Activated T-helper 2 cell treated with anti-CD3 and anti-CD28 coated beads, Interferon-gamma antibody, Interleukin-2, Interleukin-4, amounts not matched to agents 10 μg/mL and 5 μg/mL and 100 μg/mL, durations not matched to agents 14 hours and 24 hours and 36 hours (primary cell): ENCODE results near the gene PARP12. TPM values are rescaled to one million over a fixed set of nuclear protein-coding genes. Genes with fewer than 3 reads are reported as not detected.
"Not testable (repeated sequence)": the region's sequence is repeated elsewhere in the genome, so short reads cannot be mapped to it uniquely, and the experiment has no call there.

Experiments used
- DNase-seq: peaks from one replicate; pipeline ENCODE4 v3.0.0; 2021; ENCODE audit warnings: low spot score
- H3K27ac Mint-ChIP-seq: one replicate; pipeline ENCODE4 v1.8.0; 2021; ENCODE audit warnings: mixed read lengths
- H3K27me3 Mint-ChIP-seq: one replicate; pipeline ENCODE4 v1.8.0; 2021; ENCODE audit warnings: low read depth, mixed read lengths
- H3K36me3 Mint-ChIP-seq: one replicate; pipeline ENCODE4 v1.8.0; 2021; ENCODE audit warnings: low read depth, mixed read lengths
- H3K4me1 Mint-ChIP-seq: one replicate; pipeline ENCODE4 v1.8.0; 2021; ENCODE audit warnings: low read depth, mixed read lengths
- H3K4me3 Mint-ChIP-seq: one replicate; pipeline ENCODE4 v1.8.0; 2021; ENCODE audit warnings: low read depth, mild to moderate bottlenecking, moderate library complexity, mixed read lengths
- H3K9me3 Mint-ChIP-seq: one replicate; pipeline ENCODE4 v1.8.0; 2021; ENCODE audit warnings: mixed read lengths
- intact Hi-C: fragments of 100-400 bp; cut with micrococcal nuclease; formaldehyde crosslinking; loops from one replicate; pipeline ENCODE4 v1.15.1; 2023
- total RNA-seq: library from RNA; stranded (reverse); gene quantifications from 2 replicates; pipeline ENCODE4 v1.2.3, GENCODE V29; 2022

PARP12 gene, protein sequence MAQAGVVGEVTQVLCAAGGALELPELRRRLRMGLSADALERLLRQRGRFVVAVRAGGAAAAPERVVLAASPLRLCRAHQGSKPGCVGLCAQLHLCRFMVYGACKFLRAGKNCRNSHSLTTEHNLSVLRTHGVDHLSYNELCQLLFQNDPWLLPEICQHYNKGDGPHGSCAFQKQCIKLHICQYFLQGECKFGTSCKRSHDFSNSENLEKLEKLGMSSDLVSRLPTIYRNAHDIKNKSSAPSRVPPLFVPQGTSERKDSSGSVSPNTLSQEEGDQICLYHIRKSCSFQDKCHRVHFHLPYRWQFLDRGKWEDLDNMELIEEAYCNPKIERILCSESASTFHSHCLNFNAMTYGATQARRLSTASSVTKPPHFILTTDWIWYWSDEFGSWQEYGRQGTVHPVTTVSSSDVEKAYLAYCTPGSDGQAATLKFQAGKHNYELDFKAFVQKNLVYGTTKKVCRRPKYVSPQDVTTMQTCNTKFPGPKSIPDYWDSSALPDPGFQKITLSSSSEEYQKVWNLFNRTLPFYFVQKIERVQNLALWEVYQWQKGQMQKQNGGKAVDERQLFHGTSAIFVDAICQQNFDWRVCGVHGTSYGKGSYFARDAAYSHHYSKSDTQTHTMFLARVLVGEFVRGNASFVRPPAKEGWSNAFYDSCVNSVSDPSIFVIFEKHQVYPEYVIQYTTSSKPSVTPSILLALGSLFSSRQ
- total RNA-seq = 23.6 and 24.6 TPM in 2 replicates

DNA sequence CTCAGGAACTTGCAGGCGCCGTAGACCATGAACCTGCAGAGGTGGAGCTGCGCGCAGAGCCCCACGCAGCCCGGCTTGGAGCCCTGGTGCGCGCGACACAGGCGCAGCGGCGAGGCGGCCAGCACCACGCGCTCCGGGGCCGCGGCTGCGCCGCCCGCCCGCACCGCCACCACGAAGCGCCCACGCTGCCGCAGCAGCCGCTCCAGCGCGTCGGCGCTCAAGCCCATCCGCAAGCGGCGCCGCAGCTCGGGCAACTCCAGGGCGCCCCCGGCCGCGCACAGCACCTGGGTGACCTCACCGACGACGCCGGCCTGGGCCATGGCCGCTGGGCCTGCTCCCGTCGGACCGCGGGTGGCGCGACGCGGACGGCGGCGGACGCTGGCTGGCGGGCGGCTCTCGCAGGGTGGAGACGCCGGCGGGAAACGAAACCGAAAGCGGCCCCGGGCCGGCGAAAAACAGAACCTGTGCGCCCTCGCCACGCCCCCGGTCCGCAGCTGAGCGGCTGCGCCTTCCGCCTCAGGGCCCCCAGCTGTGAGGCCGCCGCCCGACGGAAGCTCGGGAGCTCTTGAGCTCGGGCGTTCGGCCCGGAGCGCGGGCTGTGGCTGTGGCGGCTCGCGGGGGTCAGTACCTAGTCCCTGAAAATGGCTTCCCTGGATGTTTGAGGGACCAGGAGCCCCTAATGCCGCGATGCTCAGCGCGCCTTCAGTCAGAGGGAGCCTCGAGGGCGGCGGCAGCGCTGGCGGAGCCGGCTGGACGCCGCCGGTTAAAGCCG lies at the start of gene PARP12:
Gene PARP12 (minus strand): TSS at position 424 of the 772 bp plus-strand sequence. CDS start 104 bp downstream, at position 320.
- peak; percentile 88 for DNase-seq
- H3K27me3 Mint-ChIP-seq = peaks cover 4% of the 10 kb centered on the region
- H3K9me3 Mint-ChIP-seq = peaks cover 21% of the 10 kb centered on the region
- peaks cover 39% of the 10 kb centered on the region for H3K4me1 Mint-ChIP-seq
- intact Hi-C loops = loop anchor here (2.0 to 10.0 kb wide), 4 partner anchors 114 to 340 kb away; partner anchors contain the start of genes KDM7A and RAB19
- peaks cover 27% of the 10 kb centered on the region for H3K36me3 Mint-ChIP-seq
- H3K4me3 Mint-ChIP-seq = peak within 1 kb of the TSS; percentile 81
- H3K27ac Mint-ChIP-seq = peak within 1 kb of the TSS; percentile 71

DNA sequence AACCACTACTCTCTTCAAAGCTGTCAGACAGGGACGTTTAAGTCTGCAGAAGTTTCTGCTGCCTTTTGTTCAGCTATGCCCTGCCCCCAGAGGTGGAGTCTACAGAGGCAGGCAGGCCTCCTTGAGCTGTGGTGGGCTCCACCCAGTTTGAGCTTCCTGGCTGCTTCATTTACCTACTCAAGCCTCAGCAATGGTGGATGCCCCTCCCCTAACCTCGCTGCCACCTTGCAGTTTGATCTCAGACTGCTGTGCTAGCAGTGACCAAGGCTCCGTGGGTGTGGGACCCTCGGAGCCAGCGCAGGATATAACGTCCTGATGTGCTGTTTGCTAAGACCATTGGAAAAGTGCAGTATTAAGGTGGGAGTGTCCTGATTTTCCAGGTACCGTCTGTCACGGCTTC lies 46.0 kb upstream of the PARP12 start:
- intact Hi-C loops, H3K4me1 Mint-ChIP-seq, DNase-seq, H3K27me3 Mint-ChIP-seq, H3K4me3 Mint-ChIP-seq, H3K27ac Mint-ChIP-seq: not testable (repeated sequence)
- H3K9me3 Mint-ChIP-seq = peaks cover 25% of the 10 kb centered on the region
- H3K36me3 Mint-ChIP-seq = peaks cover 93% of the 10 kb centered on the region

DNA sequence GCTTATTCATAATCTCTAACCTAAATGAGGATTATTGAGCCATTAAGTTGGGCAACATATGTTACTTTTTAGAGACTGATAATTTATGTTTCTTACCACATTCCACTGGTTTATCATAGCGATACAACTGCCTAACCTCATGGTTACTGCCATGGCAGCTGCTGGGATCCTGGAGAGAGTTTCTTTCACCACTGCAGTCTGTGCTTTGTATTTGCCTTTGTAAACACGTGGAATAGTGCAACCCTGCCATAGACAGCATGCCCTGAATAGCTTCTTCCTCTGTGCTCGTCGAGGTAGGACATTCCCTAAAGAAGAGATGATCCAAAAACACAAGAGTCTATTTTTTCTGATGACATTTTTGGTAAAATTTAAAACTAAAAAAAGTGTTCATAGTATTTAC lies 33.7 kb upstream of the PARP12 start:
- no peak overlapping the region for H3K27ac Mint-ChIP-seq
- H3K4me3 Mint-ChIP-seq = no peak overlapping the region
- peaks cover 74% of the 10 kb centered on the region for H3K36me3 Mint-ChIP-seq
- intact Hi-C loops = no loop called here
- no peaks in the 10 kb centered on the region for H3K9me3 Mint-ChIP-seq
- no peaks in the 10 kb centered on the region for H3K4me1 Mint-ChIP-seq
- H3K27me3 Mint-ChIP-seq = no peaks in the 10 kb centered on the region
- DNase-seq = no peak

DNA sequence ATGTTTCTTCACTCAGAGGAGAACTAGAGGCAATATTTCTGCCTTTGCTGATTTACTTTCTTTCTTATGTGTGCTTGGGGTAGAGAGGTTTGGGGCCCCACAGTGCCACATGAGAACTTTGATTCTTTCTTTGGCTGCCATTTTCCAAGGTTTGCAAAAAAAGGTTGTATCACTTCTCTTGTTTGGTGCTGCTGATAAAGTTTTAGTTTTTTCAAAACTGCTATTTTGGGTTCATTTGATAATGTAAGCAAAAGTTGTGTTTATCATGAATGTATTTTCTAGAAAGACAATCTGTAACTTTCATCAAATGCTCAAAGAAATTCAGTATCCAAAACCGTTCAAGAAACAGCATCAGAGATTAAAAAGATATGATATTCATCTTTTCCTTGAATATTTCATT lies 30.6 kb upstream of the PARP12 start:
- Mint-ChIP-seq H3K9me3 (no peaks in the 10 kb centered on the region), H3K27ac (no peak overlapping the region), H3K4me1 (peaks cover 2% of the 10 kb centered on the region), H3K4me3 (no peak overlapping the region), H3K27me3 (no peaks in the 10 kb centered on the region), H3K36me3 (peaks cover 69% of the 10 kb centered on the region)
- DNase-seq = no peak
- intact Hi-C loops = no loop called here

DNA sequence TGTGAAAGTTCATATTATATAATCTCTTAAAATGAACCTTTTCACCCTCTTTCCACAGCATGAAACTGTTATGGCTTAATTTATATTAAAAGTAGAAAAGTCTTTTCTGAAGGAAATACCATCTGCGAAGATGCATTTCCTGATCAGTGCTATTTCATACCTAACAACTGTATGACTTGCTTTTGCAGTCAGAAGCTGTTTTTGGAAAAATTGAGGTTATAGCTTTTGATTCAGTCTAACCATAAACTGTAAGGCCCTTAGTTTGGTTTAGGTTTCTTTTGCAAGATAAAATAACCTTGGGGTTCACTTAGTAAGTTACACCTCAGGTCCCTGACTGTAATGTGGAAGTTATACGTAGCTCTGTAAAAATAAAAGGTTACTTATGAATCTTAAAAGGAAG lies 22.7 kb upstream of the PARP12 start:
- Mint-ChIP-seq H3K4me3 (no peak overlapping the region), H3K36me3 (peaks cover 11% of the 10 kb centered on the region), H3K27ac (peak overlapping the region; percentile 10), H3K27me3 (peaks cover 4% of the 10 kb centered on the region), H3K9me3 (no peaks in the 10 kb centered on the region), H3K4me1 (peaks cover 22% of the 10 kb centered on the region)
- DNase-seq = no peak
- intact Hi-C loops = no loop called here

DNA sequence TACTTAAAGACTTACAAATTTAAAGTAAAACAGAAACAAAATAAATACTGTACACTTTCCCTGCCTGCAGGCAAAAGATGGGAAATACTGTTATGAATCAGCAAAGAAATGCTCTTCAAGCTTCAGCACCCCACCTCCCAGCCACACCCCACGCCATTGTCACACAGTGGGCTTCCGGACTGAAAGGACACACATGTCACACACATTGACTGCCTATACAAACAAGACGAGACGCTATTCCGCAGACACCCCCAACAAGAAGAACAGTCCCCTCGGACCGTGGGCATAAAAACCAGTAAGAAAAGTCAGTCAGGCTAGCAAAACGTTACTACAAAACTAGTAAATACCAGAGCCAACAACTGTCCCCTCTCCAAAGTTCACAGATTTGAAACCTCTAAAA lies 22.2 kb upstream of the PARP12 start:
- peaks cover 11% of the 10 kb centered on the region for H3K36me3 Mint-ChIP-seq
- H3K4me3 Mint-ChIP-seq = no peak overlapping the region
- peaks cover 7% of the 10 kb centered on the region for H3K27me3 Mint-ChIP-seq
- H3K27ac Mint-ChIP-seq = peak overlapping the region; percentile 10
- H3K9me3 Mint-ChIP-seq = no peaks in the 10 kb centered on the region
- intact Hi-C loops = no loop called here
- H3K4me1 Mint-ChIP-seq = peaks cover 22% of the 10 kb centered on the region
- DNase-seq = peak; percentile 36

DNA sequence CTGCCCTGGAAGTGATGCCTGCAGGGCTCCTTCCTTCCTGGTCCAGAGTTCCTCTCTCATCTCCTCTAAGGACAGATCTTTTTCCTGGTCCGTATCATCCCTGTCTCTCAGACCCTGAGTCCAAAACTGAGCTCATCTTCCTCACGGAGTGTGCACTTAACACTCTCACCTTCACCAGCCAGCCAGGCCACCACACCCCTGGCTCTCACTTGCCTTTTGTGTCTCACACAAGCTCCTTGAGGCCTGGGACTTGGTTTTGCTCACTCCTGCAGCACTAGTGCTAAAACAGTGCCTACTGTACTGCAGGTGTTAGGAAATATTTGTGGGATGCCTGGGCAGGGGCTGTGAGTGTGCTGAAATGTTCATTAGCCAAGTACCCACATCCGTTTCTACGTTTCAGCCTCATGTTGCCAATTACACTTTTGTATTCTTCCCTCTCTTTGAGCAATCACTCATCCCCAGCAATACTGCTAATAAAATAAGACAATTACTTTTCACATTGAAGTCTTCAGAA lies 21.4 kb upstream of the PARP12 start:
- peaks cover 11% of the 10 kb centered on the region for H3K36me3 Mint-ChIP-seq
- intact Hi-C loops = no loop called here
- peaks cover 22% of the 10 kb centered on the region for H3K4me1 Mint-ChIP-seq
- no peaks in the 10 kb centered on the region for H3K9me3 Mint-ChIP-seq
- H3K27ac Mint-ChIP-seq = no peak overlapping the region
- H3K27me3 Mint-ChIP-seq = peaks cover 9% of the 10 kb centered on the region
- no peak overlapping the region for H3K4me3 Mint-ChIP-seq
- DNase-seq = no peak

DNA sequence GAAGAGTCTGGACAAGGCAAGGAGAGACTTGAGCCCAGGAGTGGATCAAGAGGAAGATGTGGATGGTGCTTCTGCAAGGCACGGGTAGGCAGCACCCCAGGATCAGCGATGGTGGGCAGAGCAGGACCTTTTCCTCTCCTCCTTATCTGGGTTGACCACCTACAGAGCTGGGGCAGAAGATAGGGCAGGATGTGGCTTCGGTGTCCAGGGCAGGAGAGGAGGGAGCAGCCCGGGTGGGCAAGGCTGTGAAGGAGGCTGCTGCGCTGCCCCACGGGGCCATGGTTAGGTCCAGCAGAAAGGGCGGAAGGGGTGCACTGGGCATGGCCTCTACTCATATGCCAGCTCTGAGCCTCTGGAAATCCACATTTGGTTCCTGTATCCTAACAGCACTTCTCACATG lies 20.0 kb upstream of the PARP12 start:
- intact Hi-C loops = no loop called here
- no peaks in the 10 kb centered on the region for H3K9me3 Mint-ChIP-seq
- no peak overlapping the region for H3K27ac Mint-ChIP-seq
- H3K4me3 Mint-ChIP-seq = no peak overlapping the region
- peaks cover 4% of the 10 kb centered on the region for H3K36me3 Mint-ChIP-seq
- peaks cover 20% of the 10 kb centered on the region for H3K4me1 Mint-ChIP-seq
- peaks cover 9% of the 10 kb centered on the region for H3K27me3 Mint-ChIP-seq
- no peak for DNase-seq

DNA sequence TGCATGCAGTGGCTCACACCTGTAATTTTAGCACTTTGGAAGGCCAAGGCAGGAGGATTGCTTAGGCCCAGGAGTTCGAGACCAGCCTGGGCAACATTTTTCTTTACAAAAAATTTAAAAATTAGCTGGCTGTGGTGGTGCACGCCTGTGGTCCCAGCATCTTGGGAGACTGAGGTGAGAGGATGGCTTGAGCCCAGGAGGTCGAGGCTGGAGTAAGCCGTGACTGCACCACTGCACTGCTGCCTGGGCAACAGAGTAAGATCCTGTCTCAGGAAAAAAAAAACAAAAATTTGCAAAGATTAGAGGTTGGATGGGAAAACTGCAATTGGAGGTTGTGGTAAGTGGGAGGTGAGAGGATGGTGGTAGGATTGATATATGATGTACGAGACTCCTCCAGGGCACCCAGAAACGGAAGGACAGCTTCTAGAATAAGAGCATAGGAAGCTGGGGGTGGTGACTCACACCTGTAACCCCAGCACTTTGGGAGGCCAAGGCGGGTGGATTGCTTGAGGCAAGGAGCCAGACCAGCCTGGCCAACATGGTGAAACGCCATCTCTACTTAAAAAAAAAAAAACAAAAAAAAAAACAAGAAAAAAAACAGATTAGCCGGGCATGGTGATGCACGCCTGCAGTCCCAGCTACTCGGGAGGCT lies 19.1 kb upstream of the PARP12 start:
- intact Hi-C loops = no loop called here
- H3K4me1 Mint-ChIP-seq = peaks cover 20% of the 10 kb centered on the region
- H3K9me3 Mint-ChIP-seq = no peaks in the 10 kb centered on the region
- no peak overlapping the region for H3K4me3 Mint-ChIP-seq
- H3K27ac Mint-ChIP-seq = no peak overlapping the region
- peaks cover 9% of the 10 kb centered on the region for H3K27me3 Mint-ChIP-seq
- H3K36me3 Mint-ChIP-seq = peaks cover 4% of the 10 kb centered on the region
- no peak for DNase-seq

DNA sequence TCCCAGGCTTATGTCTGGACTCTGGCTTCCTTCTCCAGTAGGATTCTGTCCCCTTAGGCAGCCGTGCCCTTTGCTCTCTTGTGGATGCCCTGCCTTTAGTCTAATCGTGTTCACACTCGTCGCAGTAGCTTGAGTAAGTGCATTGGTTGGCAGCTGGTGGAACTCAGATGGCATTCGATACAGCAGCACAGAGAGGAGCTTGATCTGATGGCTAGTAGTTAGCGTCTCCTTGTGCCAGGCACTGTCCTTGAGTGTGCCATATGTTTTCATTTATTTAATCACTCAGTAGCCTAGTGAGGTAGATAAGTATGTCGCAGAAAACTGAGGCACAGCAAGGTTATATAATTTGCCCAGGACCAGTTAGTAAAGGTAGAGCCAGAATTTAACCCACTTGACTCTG lies 18.2 kb upstream of the PARP12 start:
- H3K27ac Mint-ChIP-seq = no peak overlapping the region
- no peak overlapping the region for H3K4me3 Mint-ChIP-seq
- H3K36me3 Mint-ChIP-seq = peaks cover 1% of the 10 kb centered on the region
- peaks cover 16% of the 10 kb centered on the region for H3K4me1 Mint-ChIP-seq
- no peaks in the 10 kb centered on the region for H3K9me3 Mint-ChIP-seq
- no peak for DNase-seq
- intact Hi-C loops = no loop called here
- peaks cover 9% of the 10 kb centered on the region for H3K27me3 Mint-ChIP-seq

DNA sequence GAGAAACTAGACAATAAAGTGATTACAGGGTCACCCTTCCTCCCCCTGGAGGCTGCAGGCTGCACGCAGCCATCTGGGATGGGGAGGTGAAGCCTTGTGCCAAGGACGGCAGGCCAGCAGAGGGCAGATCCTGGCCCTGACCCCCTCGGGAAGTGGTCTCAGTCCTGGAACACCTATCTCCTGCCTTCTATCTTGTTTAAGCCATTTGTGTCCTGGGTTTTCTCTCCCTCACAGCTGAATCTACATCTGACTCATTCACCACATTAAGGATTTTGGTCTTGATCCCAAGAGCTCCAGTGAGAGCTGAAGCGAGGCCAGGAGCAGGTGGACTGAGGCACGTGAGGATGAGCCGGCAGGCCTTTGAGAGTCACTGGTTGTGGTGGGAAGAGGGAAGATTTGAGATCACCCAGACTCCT lies 16.4 kb upstream of the PARP12 start:
- no peaks in the 10 kb centered on the region for H3K36me3 Mint-ChIP-seq
- H3K27ac Mint-ChIP-seq = no peak overlapping the region
- no peak for DNase-seq
- peaks cover 3% of the 10 kb centered on the region for H3K4me1 Mint-ChIP-seq
- no peak overlapping the region for H3K4me3 Mint-ChIP-seq
- peaks cover 17% of the 10 kb centered on the region for H3K27me3 Mint-ChIP-seq
- intact Hi-C loops = no loop called here
- H3K9me3 Mint-ChIP-seq = no peaks in the 10 kb centered on the region

DNA sequence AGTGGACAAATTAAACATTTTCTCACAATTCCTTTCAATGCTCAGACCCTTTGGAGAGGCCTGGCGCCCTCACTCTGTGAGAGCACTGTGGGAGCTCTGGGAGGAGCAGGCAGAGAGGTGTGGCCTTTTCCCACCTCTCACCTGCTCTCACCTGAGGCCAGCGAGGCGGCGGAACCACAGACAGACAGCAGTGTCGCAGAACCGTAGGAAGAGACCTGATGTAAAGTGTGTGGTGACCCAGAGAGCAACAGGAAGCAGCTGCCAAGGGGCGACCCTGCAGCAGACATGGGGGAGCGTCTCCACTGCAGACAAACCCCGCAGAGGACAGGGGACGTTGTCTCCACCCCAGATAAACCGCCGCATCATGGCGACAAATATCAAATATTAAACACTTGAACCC lies 15.6 kb upstream of the PARP12 start:
- Mint-ChIP-seq H3K27ac (no peak overlapping the region), H3K27me3 (peaks cover 22% of the 10 kb centered on the region), H3K4me1 (no peaks in the 10 kb centered on the region), H3K36me3 (no peaks in the 10 kb centered on the region), H3K4me3 (no peak overlapping the region), H3K9me3 (no peaks in the 10 kb centered on the region)
- no peak for DNase-seq
- intact Hi-C loops = no loop called here
